GM23338 (cell line): Measurements from ENCODE around the gene MPHOSPH6. TPM values are rescaled to one million over a fixed set of nuclear protein-coding genes. Genes with fewer than 3 reads are reported as not detected.

Experiments
- ATAC-seq: fragments of 200-7000 bp; cut with Tn5 transposase; 3 replicates; pipeline ENCODE4 v1.9.1; 2020
- DNase-seq: peaks from one replicate; pipeline ENCODE4 v3.0.0-alpha.2; 2015; ENCODE audit warnings: low spot score
- H2AFZ ChIP-seq: fragments of 200-600 bp; sonication (generic); 2 replicates; pipeline ENCODE4 v1.8.0; 2016; ENCODE audit warnings: antibody characterized with exemption, mild to moderate bottlenecking, moderate library complexity
- H3F3A ChIP-seq: fragments of 200-600 bp; sonication (generic); replicated peaks from 2 replicates; pipeline ENCODE4 v1.8.0; 2017; ENCODE audit warnings: antibody characterized with exemption, mixed run types, low read depth
- H3K27ac ChIP-seq: fragments of 200-600 bp; sonication (generic); 2 replicates; pipeline ENCODE4 v1.6.1; 2016; ENCODE audit warnings: low read depth
- H3K27me3 ChIP-seq: fragments of 200-600 bp; sonication (generic); 2 replicates; pipeline ENCODE4 v1.8.0; 2016; ENCODE audit warnings: mild to moderate bottlenecking, mixed run types, moderate library complexity; ENCODE audit not compliant: insufficient read depth
- H3K36me3 ChIP-seq: fragments of 200-600 bp; sonication (generic); 2 replicates; pipeline ENCODE4 v1.8.0; 2016; ENCODE audit warnings: mild to moderate bottlenecking; ENCODE audit not compliant: insufficient read depth
- H3K4me1 ChIP-seq: fragments of 200-600 bp; sonication (generic); 2 replicates; pipeline ENCODE4 v1.8.0; 2016; ENCODE audit warnings: mild to moderate bottlenecking, moderate library complexity; ENCODE audit not compliant: insufficient read depth
- H3K4me2 ChIP-seq: fragments of 200-600 bp; sonication (generic); 2 replicates; pipeline ENCODE4 v1.7.1; 2017; ENCODE audit warnings: mixed run types
- H3K4me3 ChIP-seq: fragments of 200-600 bp; sonication (generic); 2 replicates; pipeline ENCODE4 v1.6.1; 2016; ENCODE audit warnings: mixed run types
- H3K79me2 ChIP-seq: fragments of 200-600 bp; sonication (generic); replicated peaks from 2 replicates; pipeline ENCODE4 v1.8.0; 2017; ENCODE audit warnings: mild to moderate bottlenecking; ENCODE audit not compliant: insufficient read depth
- H3K9me2 ChIP-seq: fragments of 200-600 bp; sonication (generic); 2 replicates; pipeline ENCODE4 v1.8.0; 2017; ENCODE audit not compliant: insufficient read depth
- H4K20me1 ChIP-seq: fragments of 200-600 bp; sonication (generic); replicated peaks from 2 replicates; pipeline ENCODE4 v1.8.0; 2017; ENCODE audit warnings: mild to moderate bottlenecking; ENCODE audit not compliant: insufficient read depth
- H3K27ac Mint-ChIP-seq: 2 replicates; pipeline ENCODE4 v1.8.0; 2020; ENCODE audit warnings: inconsistent platforms, mild to moderate bottlenecking, moderate library complexity, mixed read lengths
- H3K27me3 Mint-ChIP-seq: 3 replicates; pipeline ENCODE4 v1.8.0; 2022; ENCODE audit warnings: low read depth, mild to moderate bottlenecking, moderate library complexity, mixed read lengths, inconsistent platforms; ENCODE audit not compliant: insufficient read depth, poor library complexity
- H3K36me3 Mint-ChIP-seq: 3 replicates; pipeline ENCODE4 v1.8.0; 2021; ENCODE audit warnings: low read depth, mild to moderate bottlenecking, inconsistent platforms, moderate library complexity, mixed read lengths
- H3K4me1 Mint-ChIP-seq: 3 replicates; pipeline ENCODE4 v1.8.0; 2020; ENCODE audit warnings: mild to moderate bottlenecking, inconsistent platforms, mixed read lengths
- H3K4me3 Mint-ChIP-seq: 3 replicates; pipeline ENCODE4 v1.8.0; 2021; ENCODE audit warnings: moderate library complexity, mild to moderate bottlenecking, inconsistent platforms, mixed read lengths
- H3K9me3 Mint-ChIP-seq: 3 replicates; pipeline ENCODE4 v1.8.0; 2020; ENCODE audit warnings: moderate library complexity, mild to moderate bottlenecking, inconsistent platforms, mixed read lengths
- EZH2 ChIP-seq: fragments of 200-600 bp; sonication (generic); IDR thresholded peaks from one replicate; pipeline ENCODE4 v1.8.0; 2017; ENCODE audit warnings: antibody characterized with exemption, mild to moderate bottlenecking, low read depth; ENCODE audit not compliant: unreplicated experiment
- JUNB ChIP-seq: IDR thresholded peaks from one replicate; pipeline ENCODE4 v1.6.1; 2016; ENCODE audit warnings: antibody characterized with exemption; ENCODE audit not compliant: unreplicated experiment
- NANOG ChIP-seq: IDR thresholded peaks from 2 replicates; pipeline ENCODE4 v1.6.1; 2016; ENCODE audit warnings: antibody characterized with exemption, borderline replicate concordance
- POLR2AphosphoS5 ChIP-seq: IDR thresholded peaks from 2 replicates; pipeline ENCODE4 v1.6.1; 2016; ENCODE audit warnings: antibody characterized with exemption, low read depth
- STAT1 ChIP-seq: IDR thresholded peaks from one replicate; pipeline ENCODE4 v1.6.1; 2016; ENCODE audit warnings: antibody characterized with exemption; ENCODE audit not compliant: unreplicated experiment
- ZNF114 ChIP-seq: fragments of 250-450 bp; sonication (Bioruptor Pico); IDR thresholded peaks from 2 replicates; pipeline ENCODE4 v1.5.0; 2020; ENCODE audit warnings: mild to moderate bottlenecking, moderate library complexity
- ZNF331 ChIP-seq: fragments of 250-450 bp; sonication (Bioruptor Pico); IDR thresholded peaks from 2 replicates; pipeline ENCODE4 v1.5.0; 2020; ENCODE audit warnings: low read depth, mild to moderate bottlenecking, moderate library complexity
- polyA plus RNA-seq: library from polyadenylated mRNA; unstranded; fragments of >200 nt; fragmentation: Nextera tagmentation; extraction: Ambion mirVana; gene quantifications from 2 replicates; pipeline ENCODE4 v1.2.1, GENCODE V29; 2016
- total RNA-seq: library from RNA; depleted of rRNA; stranded (reverse); fragments of >200 nt; shearing (Covaris generic); gene quantifications from 2 replicates; pipeline ENCODE4 v1.2.3, GENCODE V29; 2014
- TF ChIP-seq, protein P1 (sequence below): fragments of 250-450 bp; sonication (Bioruptor Pico); IDR thresholded peaks from 2 replicates; pipeline ENCODE4 v1.5.0; 2020; ENCODE audit warnings: mild to moderate bottlenecking, moderate library complexity
- TF ChIP-seq, protein P2 (sequence below): IDR thresholded peaks from 2 replicates; pipeline ENCODE4 v1.6.1; 2016; ENCODE audit warnings: antibody characterized with exemption

Gene MPHOSPH6
- total and polyA plus RNA-seq, 2 experiments from 2014 or later = 40.8 to 94.7 TPM

DNA sequence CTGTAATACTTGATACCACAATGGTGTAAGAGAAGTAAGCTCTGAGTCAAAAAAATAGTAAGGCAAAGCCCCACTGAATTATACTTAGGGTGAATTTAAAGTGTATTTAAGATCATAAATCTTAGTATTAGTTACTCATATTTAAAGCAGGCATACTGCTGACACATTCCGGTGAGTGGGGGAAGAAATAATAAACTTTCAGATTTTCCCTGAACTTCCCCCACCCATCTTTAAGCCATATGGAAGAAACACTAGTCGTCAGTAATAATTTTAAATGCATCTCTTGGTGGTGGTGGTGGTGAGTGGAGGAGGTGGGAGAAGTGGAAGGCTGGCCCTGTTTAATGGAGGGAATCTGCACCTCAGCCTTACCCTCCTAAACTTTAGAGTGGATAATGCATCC lies 20.5 kb downstream of the MPHOSPH6 start (continued):
- TF ChIP-seq, protein P1, sequence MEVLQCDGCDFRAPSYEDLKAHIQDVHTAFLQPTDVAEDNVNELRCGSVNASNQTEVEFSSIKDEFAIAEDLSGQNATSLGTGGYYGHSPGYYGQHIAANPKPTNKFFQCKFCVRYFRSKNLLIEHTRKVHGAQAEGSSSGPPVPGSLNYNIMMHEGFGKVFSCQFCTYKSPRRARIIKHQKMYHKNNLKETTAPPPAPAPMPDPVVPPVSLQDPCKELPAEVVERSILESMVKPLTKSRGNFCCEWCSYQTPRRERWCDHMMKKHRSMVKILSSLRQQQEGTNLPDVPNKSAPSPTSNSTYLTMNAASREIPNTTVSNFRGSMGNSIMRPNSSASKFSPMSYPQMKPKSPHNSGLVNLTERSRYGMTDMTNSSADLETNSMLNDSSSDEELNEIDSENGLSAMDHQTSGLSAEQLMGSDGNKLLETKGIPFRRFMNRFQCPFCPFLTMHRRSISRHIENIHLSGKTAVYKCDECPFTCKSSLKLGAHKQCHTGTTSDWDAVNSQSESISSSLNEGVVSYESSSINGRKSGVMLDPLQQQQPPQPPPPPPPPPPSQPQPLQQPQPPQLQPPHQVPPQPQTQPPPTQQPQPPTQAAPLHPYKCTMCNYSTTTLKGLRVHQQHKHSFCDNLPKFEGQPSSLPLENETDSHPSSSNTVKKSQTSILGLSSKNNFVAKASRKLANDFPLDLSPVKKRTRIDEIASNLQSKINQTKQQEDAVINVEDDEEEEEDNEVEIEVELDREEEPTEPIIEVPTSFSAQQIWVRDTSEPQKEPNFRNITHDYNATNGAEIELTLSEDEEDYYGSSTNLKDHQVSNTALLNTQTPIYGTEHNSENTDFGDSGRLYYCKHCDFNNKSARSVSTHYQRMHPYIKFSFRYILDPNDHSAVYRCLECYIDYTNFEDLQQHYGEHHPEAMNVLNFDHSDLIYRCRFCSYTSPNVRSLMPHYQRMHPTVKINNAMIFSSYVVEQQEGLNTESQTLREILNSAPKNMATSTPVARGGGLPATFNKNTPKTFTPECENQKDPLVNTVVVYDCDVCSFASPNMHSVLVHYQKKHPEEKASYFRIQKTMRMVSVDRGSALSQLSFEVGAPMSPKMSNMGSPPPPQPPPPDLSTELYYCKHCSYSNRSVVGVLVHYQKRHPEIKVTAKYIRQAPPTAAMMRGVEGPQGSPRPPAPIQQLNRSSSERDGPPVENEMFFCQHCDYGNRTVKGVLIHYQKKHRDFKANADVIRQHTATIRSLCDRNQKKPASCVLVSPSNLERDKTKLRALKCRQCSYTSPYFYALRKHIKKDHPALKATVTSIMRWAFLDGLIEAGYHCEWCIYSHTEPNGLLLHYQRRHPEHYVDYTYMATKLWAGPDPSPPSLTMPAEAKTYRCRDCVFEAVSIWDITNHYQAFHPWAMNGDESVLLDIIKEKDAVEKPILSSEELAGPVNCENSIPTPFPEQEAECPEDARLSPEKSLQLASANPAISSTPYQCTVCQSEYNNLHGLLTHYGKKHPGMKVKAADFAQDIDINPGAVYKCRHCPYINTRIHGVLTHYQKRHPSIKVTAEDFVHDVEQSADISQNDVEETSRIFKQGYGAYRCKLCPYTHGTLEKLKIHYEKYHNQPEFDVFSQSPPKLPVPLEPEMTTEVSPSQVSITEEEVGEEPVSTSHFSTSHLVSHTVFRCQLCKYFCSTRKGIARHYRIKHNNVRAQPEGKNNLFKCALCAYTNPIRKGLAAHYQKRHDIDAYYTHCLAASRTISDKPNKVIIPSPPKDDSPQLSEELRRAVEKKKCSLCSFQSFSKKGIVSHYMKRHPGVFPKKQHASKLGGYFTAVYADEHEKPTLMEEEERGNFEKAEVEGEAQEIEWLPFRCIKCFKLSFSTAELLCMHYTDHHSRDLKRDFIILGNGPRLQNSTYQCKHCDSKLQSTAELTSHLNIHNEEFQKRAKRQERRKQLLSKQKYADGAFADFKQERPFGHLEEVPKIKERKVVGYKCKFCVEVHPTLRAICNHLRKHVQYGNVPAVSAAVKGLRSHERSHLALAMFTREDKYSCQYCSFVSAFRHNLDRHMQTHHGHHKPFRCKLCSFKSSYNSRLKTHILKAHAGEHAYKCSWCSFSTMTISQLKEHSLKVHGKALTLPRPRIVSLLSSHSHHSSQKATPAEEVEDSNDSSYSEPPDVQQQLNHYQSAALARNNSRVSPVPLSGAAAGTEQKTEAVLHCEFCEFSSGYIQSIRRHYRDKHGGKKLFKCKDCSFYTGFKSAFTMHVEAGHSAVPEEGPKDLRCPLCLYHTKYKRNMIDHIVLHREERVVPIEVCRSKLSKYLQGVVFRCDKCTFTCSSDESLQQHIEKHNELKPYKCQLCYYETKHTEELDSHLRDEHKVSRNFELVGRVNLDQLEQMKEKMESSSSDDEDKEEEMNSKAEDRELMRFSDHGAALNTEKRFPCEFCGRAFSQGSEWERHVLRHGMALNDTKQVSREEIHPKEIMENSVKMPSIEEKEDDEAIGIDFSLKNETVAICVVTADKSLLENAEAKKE (CRISPR knock-in tag) = no peak
- TF ChIP-seq STAT1 (no peak), NANOG (no peak), ZNF114 (CRISPR knock-in tag) (no peak)

DNA sequence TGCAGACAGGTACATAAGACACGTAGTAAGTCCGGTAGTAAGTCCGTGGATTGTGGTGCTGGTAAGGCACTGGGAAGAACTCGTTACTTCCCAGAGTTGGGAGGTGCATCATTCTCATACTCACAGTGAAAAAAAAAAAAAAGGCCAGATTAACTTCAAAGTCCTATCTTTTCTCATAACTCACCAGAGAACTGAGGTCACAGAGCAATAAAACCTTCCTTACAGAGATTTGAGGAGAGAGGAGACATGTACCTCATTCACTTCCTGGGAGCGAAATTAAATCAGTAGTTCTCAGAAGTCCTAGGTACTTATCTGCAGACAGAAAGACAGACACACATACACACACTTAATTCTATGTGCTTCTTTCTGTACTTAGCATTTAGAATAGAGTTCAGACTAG lies 22.5 kb downstream of the MPHOSPH6 start:
- Histone ChIP-seq H3K36me3 (peaks cover 15% of the 10 kb centered on the region), H3K4me3 (no peak overlapping the region), H2AFZ (no peak overlapping the region), H3K9me2 (no peaks in the 10 kb centered on the region), H3K4me1 (peaks cover 4% of the 10 kb centered on the region; the same call in 1 of the 2 replicates), H4K20me1 (no peaks in the 10 kb centered on the region; the same call in 1 of the 2 replicates), H3K4me2 (no peak overlapping the region), H3K27me3 (no peaks in the 10 kb centered on the region), H3K79me2 (0 out of 2 replicates have a peak, but pooled peaks cover 7% of the 10 kb centered on the region), H3F3A (no peaks in the 10 kb centered on the region), H3K27ac (no peak overlapping the region)
- ATAC-seq = no peak
- Mint-ChIP-seq H3K36me3 (peaks cover 63% of the 10 kb centered on the region), H3K4me1 (peaks cover 11% of the 10 kb centered on the region), H3K9me3 (peaks cover 6% of the 10 kb centered on the region; the same call in 2 of the 3 replicates), H3K27me3 (no peaks in the 10 kb centered on the region), H3K27ac (no peak overlapping the region), H3K4me3 (no peak overlapping the region)
- DNase-seq = no peak
- TF ChIP-seq, protein P1 (CRISPR knock-in tag) = no peak
- TF ChIP-seq ZNF331 (CRISPR knock-in tag) (no peak), STAT1 (no peak), EZH2 (no peak), NANOG (no peak), POLR2AphosphoS5 (no peak), ZNF114 (CRISPR knock-in tag) (no peak), JUNB (no peak)
- TF ChIP-seq, protein P2, sequence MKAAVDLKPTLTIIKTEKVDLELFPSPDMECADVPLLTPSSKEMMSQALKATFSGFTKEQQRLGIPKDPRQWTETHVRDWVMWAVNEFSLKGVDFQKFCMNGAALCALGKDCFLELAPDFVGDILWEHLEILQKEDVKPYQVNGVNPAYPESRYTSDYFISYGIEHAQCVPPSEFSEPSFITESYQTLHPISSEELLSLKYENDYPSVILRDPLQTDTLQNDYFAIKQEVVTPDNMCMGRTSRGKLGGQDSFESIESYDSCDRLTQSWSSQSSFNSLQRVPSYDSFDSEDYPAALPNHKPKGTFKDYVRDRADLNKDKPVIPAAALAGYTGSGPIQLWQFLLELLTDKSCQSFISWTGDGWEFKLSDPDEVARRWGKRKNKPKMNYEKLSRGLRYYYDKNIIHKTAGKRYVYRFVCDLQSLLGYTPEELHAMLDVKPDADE = no peak
